HG03432 (cell line): ENCODE data around the gene EHD3.

Source experiments
- ATAC-seq: cut with Tn5 transposase; IDR thresholded peaks from one replicate; pipeline ENCODE4 v1.9.1; 2021; ENCODE audit warnings: mild to moderate bottlenecking, moderate library complexity; ENCODE audit not compliant: unreplicated experiment

EHD3 gene

GRCh38 chr2:31235504-31235902, 1.6 kb downstream of the EHD3 start:
- no peak for ATAC-seq

- ATAC-seq = no peak
Measured at GRCh38 chr2:31236433-31237205, 2.7 kb downstream of the EHD3 start.

GRCh38 chr2:31237348-31238017, 3.5 kb downstream of the EHD3 start:
- ATAC-seq = no peak

GRCh38 chr2:31238126-31238905, 4.4 kb downstream of the EHD3 start:
- no peak for ATAC-seq

GRCh38 chr2:31238906-31239592, 5.1 kb downstream of the EHD3 start:
- no peak for ATAC-seq

GRCh38 chr2:31239593-31240177, 5.7 kb downstream of the EHD3 start:
- no peak for ATAC-seq

- ATAC-seq = no peak
Measured at GRCh38 chr2:31240381-31241365, 6.7 kb downstream of the EHD3 start.

- peak; percentile 37 for ATAC-seq
Measured at GRCh38 chr2:31241625-31242270, 7.8 kb downstream of the EHD3 start.

- ATAC-seq = no peak
Measured at GRCh38 chr2:31243053-31243452, 9.1 kb downstream of the EHD3 start.

GRCh38 chr2:31244101-31244500, 10.1 kb downstream of the EHD3 start:
- no peak for ATAC-seq

GRCh38 chr2:31246184-31246852, 12.4 kb downstream of the EHD3 start:
- no peak for ATAC-seq

GRCh38 chr2:31247711-31248110, 13.8 kb downstream of the EHD3 start:
- no peak for ATAC-seq

- no peak for ATAC-seq
Measured at GRCh38 chr2:31248139-31248538, 14.2 kb downstream of the EHD3 start.

- ATAC-seq = no peak
Measured at GRCh38 chr2:31249009-31249690, 15.2 kb downstream of the EHD3 start.

GRCh38 chr2:31251018-31251417, 17.1 kb downstream of the EHD3 start:
- ATAC-seq = no peak

GRCh38 chr2:31251851-31252250, 17.9 kb downstream of the EHD3 start:
- ATAC-seq = no peak

- ATAC-seq = no peak
Measured at GRCh38 chr2:31253356-31254131, 19.6 kb downstream of the EHD3 start.
